ENCODE results near the gene CMIP.

- TF ChIP-seq LEF1 (IDR thresholded peaks at IDR 0.05; ENCODE audit: borderline replicate concordance) (no peak), CTBP1 (IDR thresholded peaks at IDR 0.05; ENCODE audit: borderline replicate concordance) (no peak), SUZ12 (IDR thresholded peaks at IDR 0.05) (no peak), TARDBP (IDR thresholded peaks at IDR 0.05) (no peak), ARNT (IDR thresholded peaks at IDR 0.05) (no peak), FOXK2 (IDR thresholded peaks at IDR 0.05) (no peak), SP1 (IDR thresholded peaks at IDR 0.05) (no peak), ELF4 (IDR thresholded peaks at IDR 0.05) (no peak), BHLHE40 (IDR thresholded peaks at IDR 0.05; ENCODE audit: borderline replicate concordance) (no peak), NFRKB (IDR thresholded peaks at IDR 0.05) (no peak), FOXM1 (IDR thresholded peaks at IDR 0.05; ENCODE audit: borderline replicate concordance) (no peak), FOXA1 (IDR thresholded peaks at IDR 0.05) (no peak)
Observed at GRCh38 chr16:81590714-81591544, 146.3 kb downstream of the CMIP start.
